ENCODE measurements around the gene PLXNC1.

Gene PLXNC1

DNA sequence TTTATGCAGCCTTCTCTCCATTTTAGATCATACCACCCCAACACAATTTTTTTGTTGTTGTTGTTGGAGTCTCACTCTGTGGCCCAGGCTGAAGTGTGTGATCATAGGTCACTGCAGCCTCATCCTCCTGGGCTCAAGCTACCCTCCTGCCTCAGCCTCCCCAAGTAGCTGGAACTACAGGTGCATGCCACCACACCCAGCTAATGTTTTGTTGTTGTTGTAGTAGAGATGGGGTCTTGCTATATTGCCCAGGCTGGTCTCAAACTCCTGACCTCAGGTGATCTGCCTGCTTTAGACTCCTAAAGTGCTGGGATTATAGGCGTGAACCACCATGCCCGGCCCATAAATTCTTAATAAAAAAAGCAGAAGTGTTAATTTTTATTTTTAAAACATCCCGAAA is 111.6 kb downstream of the PLXNC1 start:
- H3K4me3 ChIP-seq (ENCODE audit: low read length) = no peak overlapping the region
- TF ChIP-seq, protein P1, sequence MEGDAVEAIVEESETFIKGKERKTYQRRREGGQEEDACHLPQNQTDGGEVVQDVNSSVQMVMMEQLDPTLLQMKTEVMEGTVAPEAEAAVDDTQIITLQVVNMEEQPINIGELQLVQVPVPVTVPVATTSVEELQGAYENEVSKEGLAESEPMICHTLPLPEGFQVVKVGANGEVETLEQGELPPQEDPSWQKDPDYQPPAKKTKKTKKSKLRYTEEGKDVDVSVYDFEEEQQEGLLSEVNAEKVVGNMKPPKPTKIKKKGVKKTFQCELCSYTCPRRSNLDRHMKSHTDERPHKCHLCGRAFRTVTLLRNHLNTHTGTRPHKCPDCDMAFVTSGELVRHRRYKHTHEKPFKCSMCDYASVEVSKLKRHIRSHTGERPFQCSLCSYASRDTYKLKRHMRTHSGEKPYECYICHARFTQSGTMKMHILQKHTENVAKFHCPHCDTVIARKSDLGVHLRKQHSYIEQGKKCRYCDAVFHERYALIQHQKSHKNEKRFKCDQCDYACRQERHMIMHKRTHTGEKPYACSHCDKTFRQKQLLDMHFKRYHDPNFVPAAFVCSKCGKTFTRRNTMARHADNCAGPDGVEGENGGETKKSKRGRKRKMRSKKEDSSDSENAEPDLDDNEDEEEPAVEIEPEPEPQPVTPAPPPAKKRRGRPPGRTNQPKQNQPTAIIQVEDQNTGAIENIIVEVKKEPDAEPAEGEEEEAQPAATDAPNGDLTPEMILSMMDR (conservative IDR thresholded peaks at IDR 0.05; ENCODE audit: low read length) = no peak
- DNase-seq (ENCODE audit: low read depth) = no peak

DNA sequence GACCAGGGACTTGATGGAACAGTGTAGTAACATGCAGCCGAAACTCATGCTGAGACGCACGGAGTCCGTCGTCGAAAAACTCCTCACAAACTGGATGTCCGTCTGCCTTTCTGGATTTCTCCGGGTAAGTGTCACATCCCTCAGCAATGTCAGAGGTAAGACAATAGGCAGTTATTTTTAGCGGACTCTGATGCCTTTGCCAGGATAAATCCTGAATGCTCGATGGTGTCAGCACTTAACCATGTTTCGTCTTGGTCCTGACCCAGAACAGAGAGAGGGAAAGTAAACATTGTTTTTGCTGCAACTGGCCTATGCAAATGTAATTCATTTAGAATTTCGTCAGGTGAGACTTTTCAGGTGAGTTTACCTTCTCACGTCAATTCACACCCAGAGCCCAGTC is 112.3 kb downstream of the PLXNC1 start:
- TF ChIP-seq, protein P1 (conservative IDR thresholded peaks at IDR 0.05; ENCODE audit: low read length) = no peak
- H3K4me3 ChIP-seq (ENCODE audit: low read length) = no peak overlapping the region
- no peak for DNase-seq (ENCODE audit: low read depth)

DNA sequence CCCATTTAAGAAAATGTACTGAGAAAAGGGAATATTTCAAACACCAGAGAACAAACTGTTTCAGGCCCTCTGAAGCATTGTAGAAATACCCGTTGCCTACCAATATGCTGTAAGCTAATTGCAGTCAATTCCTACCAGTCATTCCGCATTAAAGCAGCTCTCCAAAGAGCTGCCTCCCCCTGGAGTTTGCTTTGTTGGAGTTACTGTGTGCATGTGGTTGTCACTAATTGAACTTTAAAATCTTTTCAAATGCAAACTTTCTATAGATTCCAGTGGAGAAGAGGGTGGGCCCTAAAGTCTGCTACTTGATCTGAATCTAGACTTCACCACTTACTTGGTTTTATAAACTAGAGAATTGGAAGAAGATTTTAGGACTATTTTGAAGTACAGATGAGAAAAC is 112.7 kb downstream of the PLXNC1 start:
- no peak overlapping the region for H3K4me3 ChIP-seq (ENCODE audit: low read length)
- no peak for DNase-seq (ENCODE audit: low read depth)
- TF ChIP-seq, protein P1 (conservative IDR thresholded peaks at IDR 0.05; ENCODE audit: low read length) = no peak

DNA sequence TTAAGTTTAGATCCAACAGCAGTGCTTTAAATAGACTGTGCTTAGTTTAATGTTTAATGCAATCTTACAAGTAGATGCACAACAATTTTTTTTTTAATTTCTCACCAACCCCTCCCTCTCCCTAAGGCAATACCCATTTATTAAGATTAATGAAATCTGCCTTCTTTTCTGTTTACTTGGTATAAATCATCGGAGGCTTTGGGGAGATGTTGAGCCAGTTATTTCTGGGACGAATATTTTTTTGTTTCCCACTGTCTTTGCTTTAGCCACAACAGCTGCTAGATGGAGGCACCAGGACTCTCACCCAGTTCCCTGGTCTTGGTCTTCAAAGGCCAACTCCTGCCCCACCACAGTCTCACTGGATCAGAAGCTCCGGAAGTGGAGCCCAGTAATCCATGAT is 113.4 kb downstream of the PLXNC1 start:
- DNase-seq (ENCODE audit: low read depth) = no peak
- TF ChIP-seq, protein P1 (conservative IDR thresholded peaks at IDR 0.05; ENCODE audit: low read length) = no peak
- peak overlapping the region; percentile 68 for H3K4me3 ChIP-seq (ENCODE audit: low read length)

DNA sequence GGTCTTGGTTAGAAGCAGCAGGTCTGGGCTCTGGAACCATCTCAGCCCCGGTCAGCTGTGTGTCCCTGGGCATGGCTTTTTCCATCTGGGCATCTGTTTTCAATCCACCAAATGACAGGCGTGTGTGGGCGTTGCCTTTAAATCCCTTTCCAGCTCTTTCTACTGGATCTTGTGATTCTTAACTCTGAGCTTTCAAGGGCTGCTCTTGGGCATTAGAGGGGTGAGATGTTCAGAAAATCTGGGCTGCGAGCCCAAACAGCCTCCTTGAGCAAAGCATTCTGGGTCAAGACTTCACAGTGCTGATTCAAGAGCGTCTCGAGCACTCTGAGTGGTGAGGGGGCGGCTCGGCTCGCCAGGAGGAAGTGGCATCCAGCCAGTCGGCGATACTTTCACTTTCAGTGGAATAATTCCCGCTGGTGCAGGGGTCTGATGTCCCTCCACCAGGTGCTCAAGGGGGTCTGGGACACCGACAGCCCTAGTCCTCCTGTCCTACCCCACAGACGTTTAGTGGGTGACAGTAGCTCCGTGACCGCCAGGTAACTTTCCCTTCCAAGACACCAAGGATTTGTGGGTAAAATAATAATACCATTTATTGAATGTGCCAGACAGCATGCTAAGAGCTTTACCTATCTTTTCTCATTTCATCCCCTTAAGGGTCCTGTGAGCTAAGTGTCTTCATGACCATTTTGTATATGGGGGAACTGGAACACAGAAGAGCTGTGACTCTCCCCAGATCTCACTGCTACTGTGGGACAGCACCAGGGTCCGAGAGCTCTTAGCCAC is 114.0 kb downstream of the PLXNC1 start:
- DNase-seq (ENCODE audit: low read depth) = peak; percentile 93
- TF ChIP-seq, protein P1 (conservative IDR thresholded peaks at IDR 0.05; ENCODE audit: low read length) = no peak
- peak overlapping the region; percentile 68 for H3K4me3 ChIP-seq (ENCODE audit: low read length)

DNA sequence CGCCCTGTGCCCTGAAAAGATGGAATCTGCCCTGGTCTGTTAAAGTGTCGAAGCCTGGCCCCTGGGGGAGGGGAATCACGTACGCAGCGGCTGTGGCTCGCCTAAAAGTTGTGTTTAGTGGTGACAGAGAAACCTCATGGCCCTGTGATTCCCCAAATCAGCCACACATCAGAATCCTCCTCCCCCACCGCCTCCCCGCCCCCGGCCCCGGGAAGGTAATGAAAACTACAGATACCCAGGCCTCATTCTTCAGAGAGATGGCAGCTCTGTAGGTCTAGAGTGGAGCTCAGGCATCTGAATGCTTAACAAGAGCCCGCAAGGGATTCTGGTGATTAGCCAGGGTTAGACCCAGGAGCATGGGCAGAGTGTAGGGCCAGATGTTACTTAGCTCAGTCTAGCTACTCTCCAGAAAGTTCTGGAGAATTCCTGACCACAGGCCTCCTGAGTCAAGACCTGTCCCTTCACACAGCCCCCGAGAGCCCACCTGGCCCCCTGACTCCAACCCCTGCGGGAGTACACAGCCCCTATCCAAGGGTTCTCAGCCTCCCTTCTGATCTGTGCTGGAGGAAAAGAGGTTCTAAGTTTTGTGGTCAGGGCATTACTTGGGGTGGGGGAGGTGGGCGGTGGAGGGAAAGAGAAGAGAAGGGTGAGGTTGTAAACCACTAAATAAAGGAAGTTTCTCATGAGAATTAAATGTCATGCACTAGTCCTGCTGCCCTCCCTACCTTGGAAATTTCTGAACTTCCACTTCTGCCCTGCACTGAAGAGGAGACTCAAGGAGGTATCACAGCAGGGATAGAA is 114.8 kb downstream of the PLXNC1 start:
- TF ChIP-seq, protein P1 (conservative IDR thresholded peaks at IDR 0.05; ENCODE audit: low read length) = no peak

More for the DNA sequence above, 114.8 kb downstream of the PLXNC1 start:
- peak overlapping the region; percentile 68 for H3K4me3 ChIP-seq (ENCODE audit: low read length)
- no peak for DNase-seq (ENCODE audit: low read depth)

All from AG10803 (cell line).